Measurements from ENCODE around the gene CAMTA2. TPM values are rescaled to one million over a fixed set of nuclear protein-coding genes. Genes with fewer than 3 reads are reported as not detected.

CAMTA2 gene
- total and polyA plus RNA-seq, 9 of the 15 experiments (the other 6 are each of a cell fraction or from before 2014, with no cell fraction given), result 0.24 to 25.1 (median 6.3) TPM

DNA sequence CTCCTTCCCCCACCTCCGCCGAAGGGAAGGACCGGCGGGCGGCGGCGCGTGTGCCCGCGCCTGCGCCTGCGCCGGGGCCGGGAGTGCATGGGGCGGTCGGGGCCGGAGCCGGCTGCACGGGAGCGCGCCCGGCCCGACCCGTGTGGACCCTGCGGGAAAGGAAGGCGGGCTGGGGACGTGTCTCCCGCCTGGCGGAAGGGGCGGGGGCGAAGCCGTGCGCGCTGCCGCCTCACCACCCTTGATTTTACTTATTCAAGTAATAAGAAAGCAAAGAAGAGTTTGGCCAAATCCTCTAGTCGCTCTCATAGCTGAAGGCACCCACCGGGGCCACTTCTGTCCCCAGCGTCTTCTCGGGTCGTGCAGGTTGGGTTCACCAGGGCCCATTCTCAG, 38.5 kb downstream of the CAMTA2 start (continued):
- TF ChIP-seq SMAD4 (CRISPR knock-in tag; conservative IDR thresholded peaks at IDR 0.05), result peak; percentile 18
- TF ChIP-seq, protein P1, sequence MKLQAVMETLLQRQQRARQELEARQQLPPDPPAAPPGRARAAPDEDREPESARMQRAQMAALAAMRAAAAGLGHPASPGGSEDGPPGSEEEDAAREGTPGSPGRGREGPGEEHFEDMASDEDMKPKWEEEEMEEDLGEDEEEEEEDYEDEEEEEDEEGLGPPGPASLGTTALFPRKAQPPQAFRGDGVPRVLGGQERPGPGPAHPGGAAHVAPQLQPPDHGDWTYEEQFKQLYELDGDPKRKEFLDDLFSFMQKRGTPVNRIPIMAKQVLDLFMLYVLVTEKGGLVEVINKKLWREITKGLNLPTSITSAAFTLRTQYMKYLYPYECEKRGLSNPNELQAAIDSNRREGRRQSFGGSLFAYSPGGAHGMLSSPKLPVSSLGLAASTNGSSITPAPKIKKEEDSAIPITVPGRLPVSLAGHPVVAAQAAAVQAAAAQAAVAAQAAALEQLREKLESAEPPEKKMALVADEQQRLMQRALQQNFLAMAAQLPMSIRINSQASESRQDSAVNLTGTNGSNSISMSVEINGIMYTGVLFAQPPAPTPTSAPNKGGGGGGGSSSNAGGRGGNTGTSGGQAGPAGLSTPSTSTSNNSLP (IDR thresholded peaks at IDR 0.05; ENCODE audit: borderline replicate concordance, low read depth, low read length), result no peak
- TF ChIP-seq ZNF668 (CRISPR knock-in tag; IDR thresholded peaks at IDR 0.05), result no peak
- TF ChIP-seq, protein P2, sequence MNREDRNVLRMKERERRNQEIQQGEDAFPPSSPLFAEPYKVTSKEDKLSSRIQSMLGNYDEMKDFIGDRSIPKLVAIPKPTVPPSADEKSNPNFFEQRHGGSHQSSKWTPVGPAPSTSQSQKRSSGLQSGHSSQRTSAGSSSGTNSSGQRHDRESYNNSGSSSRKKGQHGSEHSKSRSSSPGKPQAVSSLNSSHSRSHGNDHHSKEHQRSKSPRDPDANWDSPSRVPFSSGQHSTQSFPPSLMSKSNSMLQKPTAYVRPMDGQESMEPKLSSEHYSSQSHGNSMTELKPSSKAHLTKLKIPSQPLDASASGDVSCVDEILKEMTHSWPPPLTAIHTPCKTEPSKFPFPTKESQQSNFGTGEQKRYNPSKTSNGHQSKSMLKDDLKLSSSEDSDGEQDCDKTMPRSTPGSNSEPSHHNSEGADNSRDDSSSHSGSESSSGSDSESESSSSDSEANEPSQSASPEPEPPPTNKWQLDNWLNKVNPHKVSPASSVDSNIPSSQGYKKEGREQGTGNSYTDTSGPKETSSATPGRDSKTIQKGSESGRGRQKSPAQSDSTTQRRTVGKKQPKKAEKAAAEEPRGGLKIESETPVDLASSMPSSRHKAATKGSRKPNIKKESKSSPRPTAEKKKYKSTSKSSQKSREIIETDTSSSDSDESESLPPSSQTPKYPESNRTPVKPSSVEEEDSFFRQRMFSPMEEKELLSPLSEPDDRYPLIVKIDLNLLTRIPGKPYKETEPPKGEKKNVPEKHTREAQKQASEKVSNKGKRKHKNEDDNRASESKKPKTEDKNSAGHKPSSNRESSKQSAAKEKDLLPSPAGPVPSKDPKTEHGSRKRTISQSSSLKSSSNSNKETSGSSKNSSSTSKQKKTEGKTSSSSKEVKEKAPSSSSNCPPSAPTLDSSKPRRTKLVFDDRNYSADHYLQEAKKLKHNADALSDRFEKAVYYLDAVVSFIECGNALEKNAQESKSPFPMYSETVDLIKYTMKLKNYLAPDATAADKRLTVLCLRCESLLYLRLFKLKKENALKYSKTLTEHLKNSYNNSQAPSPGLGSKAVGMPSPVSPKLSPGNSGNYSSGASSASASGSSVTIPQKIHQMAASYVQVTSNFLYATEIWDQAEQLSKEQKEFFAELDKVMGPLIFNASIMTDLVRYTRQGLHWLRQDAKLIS (CRISPR knock-in tag; IDR thresholded peaks at IDR 0.05), result 0 out of 2 replicates have a peak, but pooled peaks have one; percentile 1
- no peak for TF ChIP-seq PRMT5 (CRISPR knock-in tag; IDR thresholded peaks at IDR 0.05)
- TF ChIP-seq GATA2 (CRISPR knock-in tag; IDR thresholded peaks at IDR 0.05), result no peak
- no peak for TF ChIP-seq MCM5 (IDR thresholded peaks at IDR 0.05; ENCODE audit: low read depth)
- no peak for TF ChIP-seq TGIF2 (CRISPR knock-in tag; IDR thresholded peaks at IDR 0.05)
- no peak for TF ChIP-seq ZFP36 (IDR thresholded peaks at IDR 0.05; ENCODE audit: low read depth, low read length, partially characterized antibody)
- peak; percentile 67; the same call in 1 of the 2 replicates for TF ChIP-seq ZBTB7A (IDR thresholded peaks at IDR 0.05; ENCODE audit: borderline replicate concordance, control insufficient read depth, low read depth, low read length)
- TF ChIP-seq NR3C1 (CRISPR knock-in tag; IDR thresholded peaks at IDR 0.05), result no peak
- no peak for TF ChIP-seq KDM4B (IDR thresholded peaks at IDR 0.05; ENCODE audit: borderline replicate concordance in 2 of 2, low read depth in 1 of 2)
- no peak for TF ChIP-seq PCBP2 (IDR thresholded peaks at IDR 0.05; ENCODE audit: low read depth, low read length, poor library complexity, severe bottlenecking)
- TF ChIP-seq, protein P3, sequence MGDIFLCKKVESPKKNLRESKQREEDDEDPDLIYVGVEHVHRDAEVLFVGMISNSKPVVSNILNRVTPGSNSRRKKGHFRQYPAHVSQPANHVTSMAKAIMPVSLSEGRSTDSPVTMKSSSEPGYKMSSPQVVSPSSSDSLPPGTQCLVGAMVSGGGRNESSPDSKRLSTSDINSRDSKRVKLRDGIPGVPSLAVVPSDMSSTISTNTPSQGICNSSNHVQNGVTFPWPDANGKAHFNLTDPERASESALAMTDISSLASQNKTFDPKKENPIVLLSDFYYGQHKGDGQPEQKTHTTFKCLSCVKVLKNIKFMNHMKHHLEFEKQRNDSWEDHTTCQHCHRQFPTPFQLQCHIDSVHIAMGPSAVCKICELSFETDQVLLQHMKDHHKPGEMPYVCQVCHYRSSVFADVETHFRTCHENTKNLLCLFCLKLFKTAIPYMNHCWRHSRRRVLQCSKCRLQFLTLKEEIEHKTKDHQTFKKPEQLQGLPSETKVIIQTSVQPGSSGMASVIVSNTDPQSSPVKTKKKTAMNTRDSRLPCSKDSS (IDR thresholded peaks at IDR 0.05; ENCODE audit: low read depth, partially characterized antibody), result no peak
- TF ChIP-seq ZNF41 (CRISPR knock-in tag; conservative IDR thresholded peaks at IDR 0.05), result no peak
- TF ChIP-seq ZNF436 (CRISPR knock-in tag; IDR thresholded peaks at IDR 0.05), result no peak
- no peak for TF ChIP-seq SAP30 (IDR thresholded peaks at IDR 0.05; ENCODE audit: borderline replicate concordance, insufficient read depth, low read depth, low read length, poor library complexity, severe bottlenecking)
- TF ChIP-seq, protein P4, sequence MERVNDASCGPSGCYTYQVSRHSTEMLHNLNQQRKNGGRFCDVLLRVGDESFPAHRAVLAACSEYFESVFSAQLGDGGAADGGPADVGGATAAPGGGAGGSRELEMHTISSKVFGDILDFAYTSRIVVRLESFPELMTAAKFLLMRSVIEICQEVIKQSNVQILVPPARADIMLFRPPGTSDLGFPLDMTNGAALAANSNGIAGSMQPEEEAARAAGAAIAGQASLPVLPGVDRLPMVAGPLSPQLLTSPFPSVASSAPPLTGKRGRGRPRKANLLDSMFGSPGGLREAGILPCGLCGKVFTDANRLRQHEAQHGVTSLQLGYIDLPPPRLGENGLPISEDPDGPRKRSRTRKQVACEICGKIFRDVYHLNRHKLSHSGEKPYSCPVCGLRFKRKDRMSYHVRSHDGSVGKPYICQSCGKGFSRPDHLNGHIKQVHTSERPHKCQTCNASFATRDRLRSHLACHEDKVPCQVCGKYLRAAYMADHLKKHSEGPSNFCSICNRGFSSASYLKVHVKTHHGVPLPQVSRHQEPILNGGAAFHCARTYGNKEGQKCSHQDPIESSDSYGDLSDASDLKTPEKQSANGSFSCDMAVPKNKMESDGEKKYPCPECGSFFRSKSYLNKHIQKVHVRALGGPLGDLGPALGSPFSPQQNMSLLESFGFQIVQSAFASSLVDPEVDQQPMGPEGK (CRISPR knock-in tag; IDR thresholded peaks at IDR 0.05; ENCODE audit: borderline replicate concordance), result no peak
- no peak for TF ChIP-seq SRSF1 (IDR thresholded peaks at IDR 0.05; ENCODE audit: low read depth, low read length)
